H9 (cell line): ENCODE data around the gene LAMA3. TPM values are rescaled to one million over a fixed set of nuclear protein-coding genes. Genes with fewer than 3 reads are reported as not detected.

Source experiments
- DNase-seq: peaks from one replicate; pipeline ENCODE4 v3.0.0-alpha.2; 2017
- H2AFZ ChIP-seq: one replicate; pipeline ENCODE4 v1.6.1; 2013; ENCODE audit warnings: mild to moderate bottlenecking, low read length, control low read depth, moderate library complexity
- H2AK5ac ChIP-seq: 2 replicates; pipeline ENCODE4 v1.6.1; 2013; ENCODE audit warnings: low read length, control low read depth, mixed read lengths; ENCODE audit not compliant: insufficient read length
- H2BK120ac ChIP-seq: one replicate; pipeline ENCODE4 v1.6.1; 2013; ENCODE audit warnings: low read depth, mild to moderate bottlenecking, low read length, control low read depth, inconsistent platforms; ENCODE audit not compliant: poor library complexity, severe bottlenecking
- H2BK12ac ChIP-seq: 2 replicates; pipeline ENCODE4 v1.6.1; 2013; ENCODE audit warnings: low read length, control low read depth, mixed read lengths, low read depth; ENCODE audit not compliant: insufficient read length
- H2BK15ac ChIP-seq: 2 replicates; pipeline ENCODE4 v1.6.1; 2013; ENCODE audit warnings: low read depth, low read length, control low read depth
- H2BK20ac ChIP-seq: one replicate; pipeline ENCODE4 v1.6.1; 2013; ENCODE audit warnings: low read depth, mild to moderate bottlenecking, low read length, control low read depth, inconsistent platforms; ENCODE audit not compliant: poor library complexity, severe bottlenecking
- H2BK5ac ChIP-seq: 2 replicates; pipeline ENCODE4 v1.6.1; 2013; ENCODE audit warnings: low read length, control low read depth, mixed read lengths; ENCODE audit not compliant: insufficient read length
- H3K14ac ChIP-seq: 2 replicates; pipeline ENCODE4 v1.6.1; 2013; ENCODE audit warnings: low read length, control low read depth; ENCODE audit not compliant: insufficient read depth
- H3K18ac ChIP-seq: 2 replicates; pipeline ENCODE4 v1.6.1; 2013; ENCODE audit warnings: low read depth, mild to moderate bottlenecking, mixed read lengths, low read length, control low read depth; ENCODE audit not compliant: insufficient read length
- H3K23ac ChIP-seq: 2 replicates; pipeline ENCODE4 v1.6.1; 2013; ENCODE audit warnings: low read length, control low read depth, mixed read lengths, low read depth; ENCODE audit not compliant: insufficient read length
- H3K23me2 ChIP-seq: 2 replicates; pipeline ENCODE4 v1.6.1; 2013; ENCODE audit warnings: low read depth, mild to moderate bottlenecking, mixed read lengths, low read length, control low read depth; ENCODE audit not compliant: insufficient read length, poor library complexity, severe bottlenecking
- H3K27ac ChIP-seq: 2 replicates; pipeline ENCODE4 v1.5.1; 2013; ENCODE audit warnings: low read length, control low read depth, mixed read lengths, low read depth; ENCODE audit not compliant: insufficient read length
- H3K27me3 ChIP-seq: 2 replicates; pipeline ENCODE4 v1.6.1; 2013; ENCODE audit warnings: low read length, control low read depth, inconsistent platforms; ENCODE audit not compliant: insufficient read depth
- H3K4ac ChIP-seq: 2 replicates; pipeline ENCODE4 v1.6.1; 2013; ENCODE audit warnings: low read depth, mild to moderate bottlenecking, control low read depth, inconsistent platforms, low read length, moderate library complexity
- H3K4me1 ChIP-seq: 2 replicates; pipeline ENCODE4 v1.6.1; 2013; ENCODE audit warnings: low read length, control low read depth, inconsistent platforms; ENCODE audit not compliant: insufficient read depth
- H3K4me2 ChIP-seq: 2 replicates; pipeline ENCODE4 v1.6.1; 2013; ENCODE audit warnings: low read length, control low read depth, mixed read lengths; ENCODE audit not compliant: insufficient read length, insufficient read depth
- H3K56ac ChIP-seq: 2 replicates; pipeline ENCODE4 v1.6.1; 2013; ENCODE audit warnings: low read depth, mild to moderate bottlenecking, mixed read lengths, low read length, control low read depth; ENCODE audit not compliant: insufficient read length
- H3K79me1 ChIP-seq: 2 replicates; pipeline ENCODE4 v1.6.1; 2013; ENCODE audit warnings: low read depth, mild to moderate bottlenecking, moderate library complexity, low read length, control low read depth, inconsistent platforms; ENCODE audit not compliant: insufficient read depth, poor library complexity, severe bottlenecking
- H3K79me2 ChIP-seq: 2 replicates; pipeline ENCODE4 v1.6.1; 2013; ENCODE audit warnings: low read length, control low read depth, inconsistent platforms; ENCODE audit not compliant: insufficient read depth
- H3K9ac ChIP-seq: 2 replicates; pipeline ENCODE4 v1.6.1; 2013; ENCODE audit warnings: low read length, control low read depth, mixed read lengths; ENCODE audit not compliant: insufficient read length; ENCODE audit errors: extremely low read depth
- H3K9me3 ChIP-seq: one replicate; pipeline ENCODE4 v1.6.1; 2013; ENCODE audit warnings: low read depth, low read length, inconsistent platforms; ENCODE audit not compliant: control insufficient read depth
- H3T11ph ChIP-seq: one replicate; pipeline ENCODE4 v1.6.1; 2013; ENCODE audit warnings: mild to moderate bottlenecking, low read length, control low read depth, inconsistent platforms
- H4K20me1 ChIP-seq: one replicate; pipeline ENCODE4 v1.6.1; 2013; ENCODE audit not compliant: control insufficient read depth, insufficient read length, insufficient read depth
- H4K5ac ChIP-seq: 2 replicates; pipeline ENCODE4 v1.6.1; 2013; ENCODE audit warnings: low read depth, mild to moderate bottlenecking, mixed read lengths, low read length, control low read depth; ENCODE audit not compliant: insufficient read length
- H4K8ac ChIP-seq: replicated peaks from 2 replicates; pipeline ENCODE4 v1.6.1; 2013; ENCODE audit warnings: low read length, control low read depth, mixed read lengths, low read depth; ENCODE audit not compliant: insufficient read length
- H4K91ac ChIP-seq: 2 replicates; pipeline ENCODE4 v1.6.1; 2013; ENCODE audit warnings: low read depth, mild to moderate bottlenecking, moderate library complexity, mixed read lengths, low read length, control low read depth; ENCODE audit not compliant: insufficient read length
- H3K27ac Mint-ChIP-seq, 3 experiments: 2 replicates in 2 of 3; 3 replicates in 1 of 3; pipeline ENCODE4 v1.8.0; 2020 to 2021; ENCODE audit warnings: mixed read lengths in 3 of 3, mild to moderate bottlenecking in 1 of 3, moderate library complexity in 1 of 3
- H3K27me3 Mint-ChIP-seq: 2 replicates; pipeline ENCODE4 v1.8.0; 2021; ENCODE audit warnings: low read depth, mild to moderate bottlenecking, moderate library complexity, mixed read lengths
- H3K36me3 Mint-ChIP-seq, 3 experiments: 2 replicates in 2 of 3; 3 replicates in 1 of 3; pipeline ENCODE4 v1.8.0; 2020 to 2021; ENCODE audit warnings: low read depth in 3 of 3, mixed read lengths in 3 of 3; ENCODE audit not compliant: insufficient read depth in 1 of 3
- H3K4me1 Mint-ChIP-seq, 2 experiments: 2 replicates each; pipeline ENCODE4 v1.8.0; 2020; ENCODE audit warnings: mixed read lengths in 2 of 2
- H3K4me3 Mint-ChIP-seq, 2 experiments: 2 replicates in 1 of 2; 3 replicates in 1 of 2; pipeline ENCODE4 v1.8.0; 2020 to 2021; ENCODE audit warnings: mild to moderate bottlenecking in 2 of 2, mixed read lengths in 2 of 2, moderate library complexity in 1 of 2
- H3K9me3 Mint-ChIP-seq, 2 experiments: 2 replicates in 1 of 2; 3 replicates in 1 of 2; pipeline ENCODE4 v1.8.0; 2020; ENCODE audit warnings: mild to moderate bottlenecking in 2 of 2, mixed read lengths in 2 of 2, moderate library complexity in 1 of 2
- CTCF ChIP-seq: fragments of 200-600 bp; sonication (generic); conservative IDR thresholded peaks from 3 replicates; pipeline ENCODE4 v1.8.0; 2021; ENCODE audit warnings: antibody characterized with exemption, mild to moderate bottlenecking
- WGBS: extraction: QIAGEN DNeasy Blood & Tissue Kit; methylation state at CpG from one replicate; pipeline ENCODE4 v1.1.7; 2013; ENCODE audit warnings: missing lambda C conversion rate, low lambda C conversion rate, mixed read lengths; ENCODE audit not compliant: insufficient read length; ENCODE audit errors: extremely low coverage; 5-methylcytosine and 5-hydroxymethylcytosine counted together
- total RNA-seq: library from RNA; stranded (reverse); gene quantifications from 2 replicates; pipeline ENCODE4 v1.2.1, GENCODE V29; 2021

The LAMA3 gene
- total RNA-seq, 1 experiment from 2014 or later: 0.33 TPM

GRCh38 chr18:23667114-23667513 is 22.1 kb upstream of the LAMA3 start:
- H3K23ac ChIP-seq: no peak overlapping the region
- H3T11ph ChIP-seq: no peak overlapping the region
- H3K4me2 ChIP-seq: no peak overlapping the region
- Mint-ChIP-seq H3K4me3 (no peak overlapping the region; a peak in 1 of 5 replicates), H3K4me1 (peaks cover 25 to 33% of the 10 kb centered on the region in 2 experiments), H3K27ac (no peak overlapping the region), H3K36me3 (no peaks in the 10 kb centered on the region), H3K9me3 (no peaks in the 10 kb centered on the region), H3K27me3 (peaks cover 14% of the 10 kb centered on the region)
- H3K4ac ChIP-seq: no peak overlapping the region
- no peak overlapping the region for H4K91ac ChIP-seq
- no peak overlapping the region for H2AFZ ChIP-seq
- no peaks in the 10 kb centered on the region for H4K20me1 ChIP-seq
- no peak overlapping the region for H3K18ac ChIP-seq
- no peak overlapping the region for H3K27ac ChIP-seq
- H2BK5ac ChIP-seq: no peak overlapping the region
- H3K4me1 ChIP-seq: peaks cover 2% of the 10 kb centered on the region; the same call in 1 of the 2 replicates
- no peaks in the 10 kb centered on the region; the same call in 1 of the 2 replicates for H3K27me3 ChIP-seq
- H2BK15ac ChIP-seq: no peak overlapping the region
- TF ChIP-seq CTCF: no peak; the same call in 2 of the 3 replicates
- H3K9me3 ChIP-seq: no peaks in the 10 kb centered on the region
- DNase-seq: no peak
- H3K79me1 ChIP-seq: no peaks in the 10 kb centered on the region
- H4K5ac ChIP-seq: no peak overlapping the region
- H2AK5ac ChIP-seq: no peak overlapping the region
- no peaks in the 10 kb centered on the region for H3K79me2 ChIP-seq
- H3K9ac ChIP-seq: no peak overlapping the region
- no CpG with 5 or more reads among the region's 1 CpG for WGBS
- no peak overlapping the region for H2BK20ac ChIP-seq
- H3K14ac ChIP-seq: no peak overlapping the region
- no peak overlapping the region for H2BK12ac ChIP-seq
- H3K56ac ChIP-seq: no peak overlapping the region
- no peak overlapping the region for H4K8ac ChIP-seq
- no peak overlapping the region for H2BK120ac ChIP-seq
- peaks cover 7% of the 10 kb centered on the region for H3K23me2 ChIP-seq
